ENCODE data around the gene TMEM132E. TPM values are rescaled to one million over a fixed set of nuclear protein-coding genes. Genes with fewer than 3 reads are reported as not detected.

The TMEM132E gene
- polyA plus RNA-seq, 6 donors from 2014 or later, result 0.05 TPM; not detected in 5

DNA sequence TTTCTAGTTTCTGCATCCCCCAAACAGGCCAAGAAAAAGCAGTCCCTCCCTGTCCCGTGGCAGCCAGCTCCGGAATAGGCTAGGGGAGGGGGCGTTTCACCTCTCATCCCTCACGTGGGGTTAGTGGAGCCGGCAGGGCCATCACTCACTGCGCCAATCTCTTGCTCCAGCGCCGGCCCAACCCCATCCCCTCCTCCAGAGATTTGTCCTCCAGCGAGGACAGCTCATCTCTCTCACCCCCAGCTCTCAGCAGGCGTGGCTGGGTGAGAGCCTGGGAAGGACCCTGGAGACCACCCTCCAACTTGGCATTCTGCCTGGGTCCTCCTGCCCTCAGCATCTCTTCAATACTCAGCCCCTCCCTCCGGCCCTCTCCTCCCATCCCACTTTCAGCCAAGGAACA lies 74.1 kb downstream of the TMEM132E start:
- ATAC-seq (ENCODE audit: low read depth in 2 of 2), result no peak
- Mint-ChIP-seq H3K36me3 (no peaks in the 10 kb centered on the region), H3K4me3 (no peak overlapping the region), H3K27me3 (peaks cover 18 to 34% (median 29%) of the 10 kb centered on the region in 3 donors), H3K27ac (no peak overlapping the region), H3K4me1 (no peaks in the 10 kb centered on the region), H3K9me3 (no peaks in the 10 kb centered on the region)
- no peak for DNase-seq

GRCh38 chr17:34654276-34654880 lies 75.0 kb downstream of the TMEM132E start:
- no peaks in the 10 kb centered on the region for H3K4me1 Mint-ChIP-seq
- no peaks in the 10 kb centered on the region for H3K36me3 Mint-ChIP-seq
- no peak overlapping the region for H3K27ac Mint-ChIP-seq
- peaks cover 18 to 39% (median 36%) of the 10 kb centered on the region in 3 donors for H3K27me3 Mint-ChIP-seq
- no peak overlapping the region for H3K4me3 Mint-ChIP-seq
- ATAC-seq (ENCODE audit: low read depth in 2 of 2), result no peak
- DNase-seq, result no peak
- no peaks in the 10 kb centered on the region for H3K9me3 Mint-ChIP-seq

- no peak overlapping the region for H3K4me3 Mint-ChIP-seq
- no peaks in the 10 kb centered on the region for H3K36me3 Mint-ChIP-seq
- H3K27me3 Mint-ChIP-seq, result peaks cover 21 to 44% (median 41%) of the 10 kb centered on the region in 3 donors
- H3K27ac Mint-ChIP-seq, result no peak overlapping the region
- no peak for DNase-seq
- no peaks in the 10 kb centered on the region for H3K9me3 Mint-ChIP-seq
- H3K4me1 Mint-ChIP-seq, result no peaks in the 10 kb centered on the region
- no peak for ATAC-seq (ENCODE audit: low read depth in 2 of 2)
Observed at GRCh38 chr17:34654881-34655276, 75.5 kb downstream of the TMEM132E start.

- H3K36me3 Mint-ChIP-seq, result no peaks in the 10 kb centered on the region
- no peak overlapping the region for H3K4me3 Mint-ChIP-seq
- no peaks in the 10 kb centered on the region for H3K4me1 Mint-ChIP-seq
- no peaks in the 10 kb centered on the region for H3K9me3 Mint-ChIP-seq
- no peak overlapping the region for H3K27ac Mint-ChIP-seq
- ATAC-seq (ENCODE audit: low read depth in 2 of 2), result no peak
- no peak for DNase-seq
- peaks cover 18 to 52% (median 49%) of the 10 kb centered on the region in 3 donors for H3K27me3 Mint-ChIP-seq
Observed at GRCh38 chr17:34656801-34657200, 77.4 kb downstream of the TMEM132E start.

- Mint-ChIP-seq H3K36me3 (no peaks in the 10 kb centered on the region), H3K27me3 (peaks cover 12 to 47% (median 39%) of the 10 kb centered on the region in 3 donors), H3K4me1 (no peaks in the 10 kb centered on the region), H3K4me3 (no peak overlapping the region), H3K9me3 (no peaks in the 10 kb centered on the region), H3K27ac (no peak overlapping the region)
- ATAC-seq (ENCODE audit: low read depth in 2 of 2) (no peak), DNase-seq (no peak)
Observed at GRCh38 chr17:34658811-34659560, 79.6 kb downstream of the TMEM132E start.

- H3K36me3 Mint-ChIP-seq, result no peaks in the 10 kb centered on the region
- H3K27ac Mint-ChIP-seq, result no peak overlapping the region
- H3K27me3 Mint-ChIP-seq, result peaks cover 10 to 65% (median 50%) of the 10 kb centered on the region in 3 donors
- no peak overlapping the region for H3K4me3 Mint-ChIP-seq
- ATAC-seq (ENCODE audit: low read depth in 2 of 2) (no peak), DNase-seq (no peak)
- peaks cover 5 to 12% (median 8%) of the 10 kb centered on the region in 3 donors for H3K4me1 Mint-ChIP-seq
- no peaks in the 10 kb centered on the region for H3K9me3 Mint-ChIP-seq
Observed at GRCh38 chr17:34663714-34664113, 84.3 kb downstream of the TMEM132E start.

- ATAC-seq (ENCODE audit: low read depth in 2 of 2), result no peak
- peaks cover 5 to 12% (median 8%) of the 10 kb centered on the region in 3 donors for H3K4me1 Mint-ChIP-seq
Observed at GRCh38 chr17:34665150-34665806, 85.9 kb downstream of the TMEM132E start.

DNA sequence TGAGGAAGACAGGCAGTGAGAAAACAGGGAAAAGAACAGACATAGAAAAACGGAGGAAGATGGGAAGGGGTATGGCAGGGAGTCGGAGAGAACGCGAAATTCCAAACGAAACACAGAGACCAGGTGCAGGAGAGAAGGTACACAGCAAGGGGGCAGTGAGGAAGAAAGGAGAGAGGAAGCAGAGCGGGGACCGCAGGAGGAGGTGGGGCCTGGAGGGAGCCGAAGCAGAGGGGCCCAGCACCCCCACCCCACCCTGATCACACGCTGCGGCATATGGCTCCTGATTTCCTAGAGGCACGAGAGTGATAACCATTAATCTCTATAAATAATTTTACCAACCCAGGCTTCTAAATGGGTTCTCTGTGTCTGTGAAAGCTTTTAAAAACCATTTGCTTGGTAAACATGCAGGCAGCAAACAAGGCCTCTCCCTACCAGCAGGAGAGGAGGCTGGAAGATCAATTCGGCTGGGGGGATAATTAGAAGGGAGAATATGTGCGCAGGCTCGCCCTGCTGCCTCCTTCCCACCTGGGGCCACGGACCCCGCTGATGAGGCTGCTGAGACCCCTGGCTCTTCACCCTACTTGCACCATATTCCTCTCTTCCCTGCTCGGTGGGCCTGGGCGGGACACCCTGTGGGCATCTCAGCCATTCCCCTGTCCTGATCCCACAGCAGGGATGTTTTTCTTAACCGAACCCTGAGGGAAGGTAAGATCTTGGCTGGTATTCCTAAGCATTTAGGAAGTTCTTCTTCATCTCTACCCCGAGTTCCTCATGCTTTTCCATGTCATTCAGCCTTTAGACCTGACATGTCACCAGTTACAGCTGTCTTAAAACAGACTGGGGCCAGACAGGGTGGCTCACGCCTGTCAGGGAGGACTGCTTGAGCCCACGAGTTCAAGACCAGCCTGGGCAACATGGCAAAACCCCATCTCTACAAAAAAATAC lies 86.7 kb downstream of the TMEM132E start:
- Mint-ChIP-seq H3K36me3 (no peaks in the 10 kb centered on the region), H3K27ac (no peak overlapping the region), H3K27me3 (peaks cover 10 to 66% (median 43%) of the 10 kb centered on the region in 3 donors), H3K9me3 (no peaks in the 10 kb centered on the region), H3K4me3 (no peak overlapping the region), H3K4me1 (peaks cover 5 to 12% (median 8%) of the 10 kb centered on the region in 3 donors)
- DNase-seq (no peak), ATAC-seq (ENCODE audit: low read depth in 2 of 2) (no peak)

More at GRCh38 chr17:34665150-34665806, 85.9 kb downstream of the TMEM132E start:
- no peak overlapping the region for H3K27ac Mint-ChIP-seq
- no peak for DNase-seq
- no peaks in the 10 kb centered on the region for H3K9me3 Mint-ChIP-seq
- peak overlapping the region in 1 of 8 donors; percentile 9 for H3K4me3 Mint-ChIP-seq
- peaks cover 9 to 61% (median 44%) of the 10 kb centered on the region in 3 donors for H3K27me3 Mint-ChIP-seq
- no peaks in the 10 kb centered on the region for H3K36me3 Mint-ChIP-seq

DNA sequence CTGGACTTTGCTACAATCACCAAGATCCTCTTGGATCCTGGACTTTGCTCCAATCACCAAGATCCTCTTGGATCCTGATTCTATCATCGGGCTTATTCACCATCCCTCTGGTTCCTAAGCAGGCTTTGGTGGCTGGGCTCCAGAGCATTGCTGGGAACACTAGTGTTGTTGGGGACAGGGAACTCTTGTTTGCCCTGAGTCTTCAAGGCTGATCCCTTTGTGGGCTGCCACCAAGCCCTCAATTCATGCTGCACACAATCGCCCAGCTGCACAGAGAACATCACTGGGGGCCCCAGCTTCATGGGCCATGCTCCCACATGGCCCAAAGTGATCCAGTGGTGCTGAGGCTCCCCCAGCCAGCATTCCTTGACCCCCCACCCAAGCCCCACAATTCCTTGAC lies 88.3 kb downstream of the TMEM132E start:
- ATAC-seq (ENCODE audit: low read depth in 2 of 2) (no peak), DNase-seq (no peak)
- peaks cover 5 to 12% (median 8%) of the 10 kb centered on the region in 3 donors for H3K4me1 Mint-ChIP-seq
- H3K27me3 Mint-ChIP-seq, result peaks cover 10 to 63% (median 37%) of the 10 kb centered on the region in 3 donors
- no peaks in the 10 kb centered on the region for H3K36me3 Mint-ChIP-seq
- no peak overlapping the region for H3K27ac Mint-ChIP-seq
- no peaks in the 10 kb centered on the region for H3K9me3 Mint-ChIP-seq
- H3K4me3 Mint-ChIP-seq, result no peak overlapping the region

DNA sequence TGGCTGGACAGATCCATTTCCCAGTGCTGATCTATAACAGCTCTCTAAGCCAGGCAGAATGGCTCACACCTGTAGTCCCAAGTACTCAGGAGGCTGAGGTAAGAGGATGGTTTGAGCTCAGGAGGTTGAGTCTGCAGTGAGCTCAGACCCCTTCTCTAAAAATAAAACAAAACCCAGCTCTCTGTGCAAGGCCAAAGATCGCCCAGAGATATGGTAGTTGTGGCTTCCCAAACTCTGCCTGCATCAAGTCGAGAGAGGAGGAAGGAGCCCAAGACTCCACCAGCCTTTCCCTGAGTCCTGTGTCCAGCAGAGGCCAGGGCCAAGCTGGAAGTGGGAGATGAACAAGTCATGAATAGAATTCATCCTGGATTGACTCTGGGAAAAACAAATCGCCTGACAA lies 88.8 kb downstream of the TMEM132E start:
- no peak for ATAC-seq (ENCODE audit: low read depth in 2 of 2)
- Mint-ChIP-seq H3K27ac (no peak overlapping the region), H3K36me3 (no peaks in the 10 kb centered on the region), H3K27me3 (peaks cover 10 to 61% (median 31%) of the 10 kb centered on the region in 3 donors), H3K4me1 (peaks cover 5 to 12% (median 8%) of the 10 kb centered on the region in 3 donors), H3K4me3 (no peak overlapping the region), H3K9me3 (no peaks in the 10 kb centered on the region)
- no peak for DNase-seq

- H3K27me3 Mint-ChIP-seq, result peaks cover 10 to 69% (median 31%) of the 10 kb centered on the region in 3 donors
- peak overlapping the region in 1 of 8 donors; percentile 41 for H3K4me3 Mint-ChIP-seq
- ATAC-seq (ENCODE audit: low read depth in 2 of 2) (no peak), DNase-seq (no peak)
- no peaks in the 10 kb centered on the region for H3K9me3 Mint-ChIP-seq
- H3K36me3 Mint-ChIP-seq, result no peaks in the 10 kb centered on the region
- no peak overlapping the region for H3K27ac Mint-ChIP-seq
- peaks cover 5 to 12% (median 8%) of the 10 kb centered on the region in 3 donors for H3K4me1 Mint-ChIP-seq
Observed at GRCh38 chr17:34669511-34669910, 90.1 kb downstream of the TMEM132E start.

- DNase-seq (no peak), ATAC-seq (ENCODE audit: low read depth in 2 of 2) (no peak)
- Mint-ChIP-seq H3K36me3 (no peaks in the 10 kb centered on the region), H3K27ac (peak overlapping the region in 1 of 6 donors; percentile 23), H3K4me1 (peaks cover 2 to 4% (median 2%) of the 10 kb centered on the region in 3 donors), H3K27me3 (peaks cover 11 to 58% (median 21%) of the 10 kb centered on the region in 3 donors), H3K4me3 (no peak overlapping the region), H3K9me3 (peaks cover 0 to 1% (median 0%) of the 10 kb centered on the region in 7 donors)
Observed at GRCh38 chr17:34670618-34671017, 91.2 kb downstream of the TMEM132E start.

- no peaks in the 10 kb centered on the region for H3K4me1 Mint-ChIP-seq
- H3K27ac Mint-ChIP-seq, result no peak overlapping the region
- DNase-seq (no peak), ATAC-seq (ENCODE audit: low read depth in 2 of 2) (no peak)
- peaks cover 13 to 52% (median 15%) of the 10 kb centered on the region in 3 donors for H3K27me3 Mint-ChIP-seq
- H3K9me3 Mint-ChIP-seq, result peaks cover 0 to 1% (median 0%) of the 10 kb centered on the region in 7 donors
- no peaks in the 10 kb centered on the region for H3K36me3 Mint-ChIP-seq
- no peak overlapping the region for H3K4me3 Mint-ChIP-seq
Observed at GRCh38 chr17:34671191-34671590, 91.8 kb downstream of the TMEM132E start.
